Measurements from ENCODE around the gene IMP4.

IMP4 gene, protein sequence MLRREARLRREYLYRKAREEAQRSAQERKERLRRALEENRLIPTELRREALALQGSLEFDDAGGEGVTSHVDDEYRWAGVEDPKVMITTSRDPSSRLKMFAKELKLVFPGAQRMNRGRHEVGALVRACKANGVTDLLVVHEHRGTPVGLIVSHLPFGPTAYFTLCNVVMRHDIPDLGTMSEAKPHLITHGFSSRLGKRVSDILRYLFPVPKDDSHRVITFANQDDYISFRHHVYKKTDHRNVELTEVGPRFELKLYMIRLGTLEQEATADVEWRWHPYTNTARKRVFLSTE

GRCh38 chr2:130342533-130343275 lies at the start of gene IMP4:
TSS of gene IMP4 (plus strand) at chr2:130342897. CDS start at chr2:130342933, 36 bp downstream.
- in situ Hi-C loops (cut with HindIII; ENCODE audit: low sequenced_read_pairs), result no loop called here

DNA sequence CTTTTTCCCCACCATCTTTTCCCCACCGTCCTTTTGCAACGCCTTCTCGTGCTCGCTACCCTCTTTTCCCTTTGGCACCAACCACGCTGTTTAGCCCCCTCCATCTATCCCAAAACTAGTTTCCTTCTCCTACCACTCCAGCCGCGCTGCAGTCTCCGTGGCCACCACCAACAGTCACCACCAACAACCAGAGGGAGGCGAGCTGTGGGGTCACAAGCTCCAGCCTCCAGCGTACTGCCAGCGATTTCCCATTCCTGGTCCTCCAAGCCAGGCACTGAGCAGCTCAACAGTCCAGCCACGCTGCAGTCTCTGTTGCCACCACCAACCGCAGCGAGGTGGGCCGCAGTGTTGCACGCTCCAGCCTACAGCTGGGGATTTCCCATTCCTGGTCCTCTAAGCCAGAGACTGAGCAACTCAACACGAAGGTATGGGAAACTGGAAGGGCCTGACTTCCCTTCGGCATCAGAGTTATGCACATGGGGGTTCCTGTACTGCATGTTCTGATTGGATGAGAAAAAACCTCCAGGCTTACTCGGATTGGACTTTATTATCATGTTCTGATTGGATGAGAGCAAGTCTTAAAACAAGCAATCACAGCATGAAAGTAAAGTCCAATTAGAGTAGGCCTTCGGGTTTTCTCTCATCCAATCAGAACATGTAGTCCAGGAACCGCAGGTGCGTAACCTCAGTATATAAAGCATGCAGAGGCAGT lies 42.3 kb upstream of the IMP4 start:
- in situ Hi-C loops (cut with HindIII; ENCODE audit: low sequenced_read_pairs), result no loop called here

DNA sequence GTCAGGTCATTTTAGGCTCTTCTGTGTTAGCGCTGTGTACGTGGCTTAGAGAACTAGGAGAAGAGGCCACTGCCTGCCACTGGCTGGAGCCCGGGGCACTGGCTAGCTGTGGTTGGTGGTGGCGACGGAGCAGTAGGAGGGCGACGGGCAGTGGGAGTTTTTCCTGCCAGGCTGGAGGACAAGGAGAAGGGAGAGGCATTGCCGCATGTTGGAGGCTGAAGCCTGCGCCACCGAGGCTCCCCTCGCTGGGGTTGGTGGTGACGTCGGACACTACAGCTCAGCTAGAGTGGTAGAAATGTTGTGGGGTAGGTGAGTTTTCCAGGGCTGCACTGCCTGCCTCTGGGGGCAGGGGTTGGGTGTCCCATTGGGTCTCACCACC lies 41.7 kb upstream of the IMP4 start:
- in situ Hi-C loops (cut with HindIII; ENCODE audit: low sequenced_read_pairs), result no loop called here

DNA sequence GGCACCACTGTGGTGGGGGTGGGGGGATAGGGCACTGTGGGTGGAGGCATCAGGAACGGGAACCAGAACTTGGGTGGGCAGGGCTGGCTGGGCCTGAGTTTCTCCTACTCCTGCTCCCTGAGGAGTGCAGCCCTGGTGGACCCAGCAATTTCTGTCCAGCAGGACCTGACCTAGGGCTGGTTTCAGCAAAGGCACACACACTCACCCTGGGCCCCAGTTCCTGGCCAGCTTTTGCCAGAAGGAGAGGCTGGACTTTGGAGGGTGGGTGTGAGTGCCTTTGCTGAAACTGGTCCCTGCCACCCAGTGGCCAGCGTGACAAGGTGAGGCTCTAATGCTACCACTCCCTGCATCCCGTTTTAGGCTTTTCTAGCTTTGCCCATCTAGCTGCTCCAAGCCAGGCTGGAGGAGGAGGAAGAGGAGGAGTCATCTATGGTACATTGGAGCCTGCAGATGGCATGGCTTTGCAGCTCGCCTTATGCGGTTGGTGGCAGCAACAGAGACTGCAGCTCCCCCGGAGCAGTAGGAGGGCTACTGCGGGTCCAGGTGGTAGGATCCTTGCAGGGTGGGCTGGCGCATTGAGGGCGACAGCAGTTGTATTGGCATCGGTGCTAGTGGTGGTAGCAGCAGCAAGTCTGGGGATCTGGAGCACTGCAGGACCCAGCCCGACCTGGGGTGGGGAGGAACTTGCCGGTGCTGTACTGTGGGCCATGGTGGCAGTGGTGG lies 40.4 kb upstream of the IMP4 start:
- in situ Hi-C loops (cut with HindIII; ENCODE audit: low sequenced_read_pairs), result no loop called here

GRCh38 chr2:130303169-130303568 lies 39.5 kb upstream of the IMP4 start:
- in situ Hi-C loops (cut with HindIII; ENCODE audit: low sequenced_read_pairs), result no loop called here

DNA sequence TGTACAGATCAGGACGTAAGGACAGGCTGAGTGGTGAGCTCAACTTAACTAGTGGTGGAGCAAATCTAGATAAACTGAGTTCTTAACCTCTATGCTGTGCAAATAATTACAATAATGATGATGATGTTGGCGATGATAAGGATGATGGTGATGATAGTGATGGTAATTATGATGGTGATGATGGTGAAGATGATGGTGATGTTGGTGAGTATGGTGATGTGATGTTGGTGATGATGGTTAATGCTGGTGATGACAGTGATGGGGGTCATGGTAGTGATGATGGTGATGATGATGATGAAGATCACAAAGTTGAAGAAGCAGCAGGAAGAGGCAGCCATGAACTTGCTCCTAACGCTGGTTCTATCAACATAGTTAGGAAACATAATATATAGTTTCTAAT lies 38.0 kb upstream of the IMP4 start:
- in situ Hi-C loops (cut with HindIII; ENCODE audit: low sequenced_read_pairs), result no loop called here

DNA sequence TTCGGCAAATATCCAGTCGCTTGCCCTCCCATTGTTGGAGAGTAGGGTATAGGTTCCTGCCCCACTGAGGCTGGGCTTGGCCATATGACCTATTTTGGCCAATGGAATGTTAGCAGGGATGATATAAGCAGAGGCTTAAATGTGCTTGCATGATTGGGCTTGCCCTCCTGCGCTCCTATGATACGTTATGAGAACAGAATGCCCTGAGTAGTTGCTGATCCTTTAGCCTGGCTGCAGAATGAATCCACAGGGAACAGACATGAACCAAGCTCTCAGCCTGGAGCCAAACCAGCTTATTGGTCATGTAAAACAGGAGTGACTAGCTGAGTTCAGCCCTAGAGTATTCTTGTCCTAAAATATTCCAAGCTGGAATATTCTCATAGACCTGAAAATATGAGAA lies 34.8 kb upstream of the IMP4 start:
- in situ Hi-C loops (cut with HindIII; ENCODE audit: low sequenced_read_pairs), result no loop called here

GRCh38 chr2:130310881-130311280 lies 31.8 kb upstream of the IMP4 start:
- in situ Hi-C loops (cut with HindIII; ENCODE audit: low sequenced_read_pairs), result no loop called here

GRCh38 chr2:130313812-130314334 lies 28.8 kb upstream of the IMP4 start:
- in situ Hi-C loops (cut with HindIII; ENCODE audit: low sequenced_read_pairs), result no loop called here

DNA sequence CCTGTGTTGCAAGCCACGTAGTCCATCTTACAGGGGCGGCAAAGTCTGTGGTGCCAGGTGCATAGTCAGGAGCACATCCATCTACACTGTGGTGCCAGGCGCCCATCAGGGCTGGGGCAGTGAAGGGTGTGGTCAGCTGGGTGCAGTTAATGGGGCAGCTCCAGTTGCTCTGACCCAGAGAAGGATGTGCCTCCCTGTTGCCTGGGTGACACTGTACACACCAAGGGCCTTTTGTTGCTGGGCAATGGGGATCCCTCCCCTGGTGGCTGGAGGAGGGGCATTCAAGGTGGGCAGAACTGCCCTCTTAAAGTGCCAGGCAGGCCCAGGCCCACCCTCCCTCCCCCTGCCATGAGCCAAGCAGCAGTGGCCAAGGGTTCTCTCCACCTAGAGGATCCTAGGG lies 28.3 kb upstream of the IMP4 start:
- in situ Hi-C loops (cut with HindIII; ENCODE audit: low sequenced_read_pairs), result no loop called here

DNA sequence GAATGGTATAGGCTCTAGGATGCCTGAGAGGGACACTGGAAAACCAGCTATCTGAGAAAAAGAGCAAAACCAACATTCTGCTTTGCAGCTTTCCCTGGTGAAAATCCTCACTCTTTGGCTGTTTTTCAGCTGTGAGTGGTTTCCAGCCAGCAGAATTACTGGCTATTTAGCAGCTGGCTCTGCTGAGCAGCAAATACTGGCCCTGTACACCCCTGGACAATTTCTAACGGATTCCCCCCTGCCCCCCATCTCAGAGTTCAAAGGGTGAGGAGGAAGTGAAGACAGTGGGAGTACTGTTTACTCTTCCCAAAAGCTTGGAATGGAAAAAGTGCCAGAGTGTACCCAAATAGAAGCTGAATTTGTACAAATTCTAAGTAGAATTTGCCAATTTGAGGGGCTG lies 26.1 kb upstream of the IMP4 start:
- in situ Hi-C loops (cut with HindIII; ENCODE audit: low sequenced_read_pairs), result no loop called here

- in situ Hi-C loops (cut with HindIII; ENCODE audit: low sequenced_read_pairs), result no loop called here
Observed at GRCh38 chr2:130318906-130319305, 23.8 kb upstream of the IMP4 start.

DNA sequence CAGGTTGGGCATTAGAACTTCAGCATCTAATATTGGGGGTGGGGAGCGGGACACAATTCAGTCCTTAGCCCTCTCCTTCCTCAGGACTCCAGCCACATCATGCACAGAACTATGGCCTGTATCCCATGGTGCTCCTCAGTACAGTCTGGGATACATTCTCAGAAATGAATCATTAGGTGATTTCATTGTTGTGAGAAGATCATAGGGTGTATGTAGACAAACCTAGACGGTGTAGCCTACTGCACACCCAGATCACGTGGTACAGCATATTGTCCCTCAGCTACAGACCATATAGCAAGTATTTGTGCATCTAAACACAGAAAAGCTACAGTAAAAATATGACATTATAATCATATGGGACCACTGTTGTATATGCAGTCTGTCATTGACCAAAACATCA lies 23.2 kb upstream of the IMP4 start:
- in situ Hi-C loops (cut with HindIII; ENCODE audit: low sequenced_read_pairs), result no loop called here

GRCh38 chr2:130327703-130328527 lies 14.8 kb upstream of the IMP4 start:
- in situ Hi-C loops (cut with HindIII; ENCODE audit: low sequenced_read_pairs), result no loop called here

- in situ Hi-C loops (cut with HindIII; ENCODE audit: low sequenced_read_pairs), result no loop called here
Observed at GRCh38 chr2:130328710-130329109, 14.0 kb upstream of the IMP4 start.

GRCh38 chr2:130332271-130333073 lies 10.2 kb upstream of the IMP4 start:
- in situ Hi-C loops (cut with HindIII; ENCODE audit: low sequenced_read_pairs), result loop anchor here (5.0 kb wide), 1 partner anchor 45 kb away; no protein-coding TSS in a partner anchor

- in situ Hi-C loops (cut with HindIII; ENCODE audit: low sequenced_read_pairs), result loop anchor here (5.0 kb wide), 1 partner anchor 46 kb away; no protein-coding TSS in a partner anchor
Observed at GRCh38 chr2:130333253-130333652, 9.4 kb upstream of the IMP4 start.

DNA sequence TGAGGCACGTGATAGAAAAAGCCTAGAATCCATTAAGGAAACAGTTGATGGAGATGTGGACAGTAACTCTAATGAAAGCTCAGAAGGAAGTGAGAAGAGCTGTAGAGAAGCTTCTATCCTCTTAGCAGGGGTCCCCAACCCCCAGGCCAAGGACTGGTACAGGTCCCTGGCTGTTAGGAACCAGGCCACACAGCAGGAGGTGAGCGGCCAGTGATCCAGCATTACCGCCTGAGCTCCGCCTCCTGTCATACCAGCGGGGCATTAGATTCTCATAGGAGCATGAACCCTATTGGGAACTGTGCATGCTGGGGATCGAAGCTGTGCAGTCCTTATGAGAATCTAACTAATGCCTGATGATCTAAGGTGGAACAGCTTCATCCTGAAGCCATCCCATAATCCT lies 8.7 kb upstream of the IMP4 start:
- in situ Hi-C loops (cut with HindIII; ENCODE audit: low sequenced_read_pairs), result loop anchor here (5.0 kb wide), 1 partner anchor 47 kb away; no protein-coding TSS in a partner anchor

DNA sequence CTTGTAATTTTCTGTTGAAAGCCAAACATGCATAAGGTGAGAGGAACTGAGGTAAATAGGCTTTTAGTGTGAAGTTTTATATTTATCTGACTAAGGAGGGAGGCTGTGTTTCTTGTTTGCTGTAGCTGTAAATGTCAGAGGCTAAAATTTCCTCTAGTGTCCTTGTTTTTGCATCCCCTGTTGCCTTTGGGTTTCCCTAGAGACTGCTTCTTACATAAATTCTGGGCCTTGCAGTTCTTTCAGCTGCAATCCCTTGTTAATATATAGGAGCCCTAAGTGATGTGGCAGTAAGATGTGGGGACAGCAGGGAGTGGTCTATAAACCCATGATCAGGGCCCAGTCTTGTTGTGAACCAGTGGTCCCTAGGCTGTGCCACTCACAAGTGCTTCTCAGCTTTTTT lies 7.5 kb upstream of the IMP4 start:
- in situ Hi-C loops (cut with HindIII; ENCODE audit: low sequenced_read_pairs), result no loop called here
